ENCODE measurements around the gene OXTR. TPM values are rescaled to one million over a fixed set of nuclear protein-coding genes. Genes with fewer than 3 reads are reported as not detected.

Gene OXTR
- total and polyA plus RNA-seq, 2 of the 4 experiments (the other 2 are of a cell fraction): 42.8 to 56.1 TPM

- TF ChIP-seq POLR2A (IDR thresholded peaks at IDR 0.05; ENCODE audit: low read depth, low read length): no peak
- TF ChIP-seq SMC3 (IDR thresholded peaks at IDR 0.05; ENCODE audit: low read depth, low read length): no peak
- TF ChIP-seq CEBPB (IDR thresholded peaks at IDR 0.05; ENCODE audit: low read depth, low read length): peak; percentile 93
- no peak; the same call in 1 of the 2 replicates for TF ChIP-seq MAZ (IDR thresholded peaks at IDR 0.05; ENCODE audit: borderline replicate concordance, low read depth, low read length)
- 0 out of 2 replicates have a peak, but pooled peaks have one; percentile 51 for TF ChIP-seq RFX5 (IDR thresholded peaks at IDR 0.05; ENCODE audit: low read depth, low read length)
- dilution Hi-C loops (cut with HindIII; ENCODE audit: low sequenced_read_pairs, unreplicated experiment): no loop called here
- no TSS peak for BruUV-seq (replicated peaks)
- H4K20me1 ChIP-seq (ENCODE audit: insufficient read depth, low read length): no peaks in the 10 kb centered on the region
- H3K4me3 ChIP-seq (ENCODE audit: insufficient read depth, low read depth, low read length): no peak overlapping the region
- peak overlapping the region; percentile 72 for H3K4ac ChIP-seq (ENCODE audit: low read depth, low read length)
- WGBS, 2 experiments (ENCODE audit: extremely low coverage in 2 of 2, insufficient read length in 1 of 2): no CpG with 5 or more reads among the region's 6 CpGs
- no peak overlapping the region for H3K4me2 ChIP-seq (ENCODE audit: low read depth, low read length)
- CTCF ChIA-PET: interaction anchor here (0.8 kb wide), 1 partner anchor 26 kb away, joined by 3 read pairs; the partner anchor contains the start of gene OXTR
- 0 out of 2 replicates have a peak overlapping the region, but pooled peaks have one; percentile 46 for H3K27ac ChIP-seq (ENCODE audit: insufficient read depth, low read length)
- peak; percentile 74 for DNase-seq
- ATAC-seq (ENCODE audit: low read depth): peak; percentile 27
- no peak overlapping the region for H3K9ac ChIP-seq (ENCODE audit: low read depth, low read length)
- H3K27me3 ChIP-seq (ENCODE audit: control insufficient read depth, insufficient read depth, low read length): no peaks in the 10 kb centered on the region
- H4K8ac ChIP-seq (ENCODE audit: low read depth in 2 of 2, low read length in 2 of 2): 0 out of 4 replicates have a peak overlapping the region, but pooled peaks of 1 of the 2 experiments have one; percentile 9
- in situ Hi-C loops (cut with MboI; ENCODE audit: low sequenced_read_pairs): loop anchor here (25.0 kb wide), 1 partner anchor 306 kb away; no protein-coding TSS in a partner anchor
- 0 out of 2 replicates have a peak overlapping the region, but pooled peaks have one; percentile 12 for H3K23ac ChIP-seq (ENCODE audit: low read depth, low read length)
- H2BK15ac ChIP-seq (ENCODE audit: low read depth, low read length): peak overlapping the region; percentile 20; the same call in 1 of the 3 replicates
- H2BK20ac ChIP-seq (ENCODE audit: low read depth, low read length): peak overlapping the region; percentile 46
- H3K36me3 ChIP-seq (ENCODE audit: control insufficient read depth, insufficient read depth, low read length): no peaks in the 10 kb centered on the region
- intact Hi-C loops (cut with micrococcal nuclease): no loop called here
- peak overlapping the region; percentile 37 for H2AK9ac ChIP-seq (replicated peaks; ENCODE audit: low read depth, low read length, poor library complexity)
- peak overlapping the region; percentile 58; the same call in 1 of the 2 replicates for H4K91ac ChIP-seq (ENCODE audit: insufficient read depth, low read depth, low read length)
- H3K9me1 ChIP-seq (ENCODE audit: insufficient read depth, low read length): peaks cover 21% of the 10 kb centered on the region
- H2BK5ac ChIP-seq (ENCODE audit: low read depth, low read length, poor library complexity, severe bottlenecking): peak overlapping the region; percentile 26
- no peak overlapping the region; the same call in none of the 2 replicates for H3K14ac ChIP-seq (replicated peaks; ENCODE audit: low read depth, low read length)
- H3K18ac ChIP-seq (ENCODE audit: low read depth, low read length): no peak overlapping the region
- no peaks in the 10 kb centered on the region for H3K9me3 ChIP-seq (ENCODE audit: control insufficient read depth, insufficient read depth, low read length)
- peaks cover 17% of the 10 kb centered on the region for H3K4me1 ChIP-seq (ENCODE audit: control insufficient read depth, insufficient read depth, low read length)
- no peak overlapping the region for H3K56ac ChIP-seq (ENCODE audit: extremely low read depth, insufficient read depth, low read length)
- H2AK5ac ChIP-seq (ENCODE audit: low read depth, low read length): peak overlapping the region; percentile 44; the same call in 1 of the 2 replicates
- peak overlapping the region; percentile 82 for H2BK120ac ChIP-seq (ENCODE audit: low read depth, low read length)
- H3K79me1 ChIP-seq (ENCODE audit: low read depth in 1 of 2, low read length in 2 of 2): no peaks in the 10 kb centered on the region
- H4K5ac ChIP-seq (ENCODE audit: low read depth, low read length): no peak overlapping the region
- peak overlapping the region; percentile 75 for H2AFZ ChIP-seq (replicated peaks; ENCODE audit: low read length, poor library complexity)
- POLR2A ChIA-PET (ENCODE audit: unreplicated experiment): no interaction called here
These were observed 26.3 kb downstream of the OXTR start for GRCh38 chr3:8743021-8743601.

Data from IMR-90 (cell line).